Panc1 (cell line): ENCODE data around the gene ANKRD55.

Experiments used
- CTCF ChIP-seq: fragments of 450-650 bp; IDR thresholded peaks from 2 replicates; pipeline ENCODE4 v1.5.1; 2017; ENCODE audit warnings: mild to moderate bottlenecking
- POLR2AphosphoS5 ChIP-seq: IDR thresholded peaks from 2 replicates; pipeline ENCODE4 v1.6.1; 2012; ENCODE audit warnings: mild to moderate bottlenecking, low read depth, low read length, moderate library complexity
- REST ChIP-seq, 2 experiments: IDR thresholded peaks; 2 replicates each; pipeline ENCODE4 v1.6.1; 2011 to 2012; ENCODE audit warnings: low read depth in 2 of 2, control low read depth in 1 of 2, low read length in 1 of 2, mild to moderate bottlenecking in 1 of 2, moderate library complexity in 1 of 2; ENCODE audit not compliant: insufficient read depth in 1 of 2
- SIN3A ChIP-seq: IDR thresholded peaks from 2 replicates; pipeline ENCODE4 v1.6.1; 2012; ENCODE audit warnings: low read depth, mild to moderate bottlenecking, low read length, moderate library complexity, borderline replicate concordance; ENCODE audit not compliant: insufficient read depth
- TCF7L2 ChIP-seq: IDR thresholded peaks from 2 replicates; pipeline ENCODE4 v1.6.1; 2011; ENCODE audit warnings: mild to moderate bottlenecking, low read depth, low read length, inconsistent platforms

- TF ChIP-seq CTCF (no peak), REST (IDR thresholded peaks at IDR 0.05; ENCODE audit: insufficient read depth in 1 of 2, low read depth in 2 of 2, low read length in 1 of 2) (no peak), TCF7L2 (no peak), POLR2AphosphoS5 (no peak), SIN3A (no peak)
Observed at GRCh38 chr5:56154732-56155484, 78.2 kb downstream of the ANKRD55 start.
